ENCODE measurements around the gene ADARB2. TPM values are rescaled to one million over a fixed set of nuclear protein-coding genes. Genes with fewer than 3 reads are reported as not detected.

ADARB2 gene
- total and polyA plus RNA-seq, 7 donors = 0.05 to 0.39 (median 0.15) TPM; not detected in 2

DNA sequence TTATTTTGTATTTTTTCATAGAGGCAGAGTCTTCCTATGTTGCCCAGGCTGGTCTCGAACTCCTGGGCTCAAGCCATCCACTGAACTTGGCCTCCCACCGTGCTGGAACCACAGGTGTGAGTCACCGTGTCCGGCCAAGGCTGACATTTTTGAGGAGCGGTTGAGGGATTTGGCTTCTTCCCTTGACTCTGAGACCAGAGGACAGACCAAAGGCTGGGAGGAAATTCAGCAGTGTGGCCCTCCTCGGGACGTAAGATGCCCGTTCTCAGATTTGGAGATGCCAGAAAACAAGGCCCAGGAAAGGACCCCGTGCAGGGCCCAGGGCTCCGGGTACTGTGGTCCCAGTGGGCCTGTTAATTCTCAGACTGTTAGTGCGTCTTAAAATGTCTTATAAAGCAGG is 535.0 kb downstream of the ADARB2 start:
- Histone ChIP-seq H3K27me3 (ENCODE audit: insufficient read depth in 3 of 3, low read length in 2 of 3) (no peaks in the 10 kb centered on the region), H3K36me3 (ENCODE audit: insufficient read depth in 1 of 2, low read depth in 1 of 2) (no peaks in the 10 kb centered on the region), H3K4me1 (no peaks in the 10 kb centered on the region), H3K4me3 (no peak overlapping the region), H3K9me3 (no peaks in the 10 kb centered on the region), H3K27ac (no peak overlapping the region)
- ATAC-seq (no peak), DNase-seq (no peak)
- TF ChIP-seq, protein P1, sequence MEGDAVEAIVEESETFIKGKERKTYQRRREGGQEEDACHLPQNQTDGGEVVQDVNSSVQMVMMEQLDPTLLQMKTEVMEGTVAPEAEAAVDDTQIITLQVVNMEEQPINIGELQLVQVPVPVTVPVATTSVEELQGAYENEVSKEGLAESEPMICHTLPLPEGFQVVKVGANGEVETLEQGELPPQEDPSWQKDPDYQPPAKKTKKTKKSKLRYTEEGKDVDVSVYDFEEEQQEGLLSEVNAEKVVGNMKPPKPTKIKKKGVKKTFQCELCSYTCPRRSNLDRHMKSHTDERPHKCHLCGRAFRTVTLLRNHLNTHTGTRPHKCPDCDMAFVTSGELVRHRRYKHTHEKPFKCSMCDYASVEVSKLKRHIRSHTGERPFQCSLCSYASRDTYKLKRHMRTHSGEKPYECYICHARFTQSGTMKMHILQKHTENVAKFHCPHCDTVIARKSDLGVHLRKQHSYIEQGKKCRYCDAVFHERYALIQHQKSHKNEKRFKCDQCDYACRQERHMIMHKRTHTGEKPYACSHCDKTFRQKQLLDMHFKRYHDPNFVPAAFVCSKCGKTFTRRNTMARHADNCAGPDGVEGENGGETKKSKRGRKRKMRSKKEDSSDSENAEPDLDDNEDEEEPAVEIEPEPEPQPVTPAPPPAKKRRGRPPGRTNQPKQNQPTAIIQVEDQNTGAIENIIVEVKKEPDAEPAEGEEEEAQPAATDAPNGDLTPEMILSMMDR (IDR thresholded peaks at IDR 0.05) = no peak
- 78 to 84% (median 83%) methylated on average over 11 of the region's 11 CpGs for WGBS, 3 donors
- intact Hi-C loops (cut with DNase I) = no loop called here

DNA sequence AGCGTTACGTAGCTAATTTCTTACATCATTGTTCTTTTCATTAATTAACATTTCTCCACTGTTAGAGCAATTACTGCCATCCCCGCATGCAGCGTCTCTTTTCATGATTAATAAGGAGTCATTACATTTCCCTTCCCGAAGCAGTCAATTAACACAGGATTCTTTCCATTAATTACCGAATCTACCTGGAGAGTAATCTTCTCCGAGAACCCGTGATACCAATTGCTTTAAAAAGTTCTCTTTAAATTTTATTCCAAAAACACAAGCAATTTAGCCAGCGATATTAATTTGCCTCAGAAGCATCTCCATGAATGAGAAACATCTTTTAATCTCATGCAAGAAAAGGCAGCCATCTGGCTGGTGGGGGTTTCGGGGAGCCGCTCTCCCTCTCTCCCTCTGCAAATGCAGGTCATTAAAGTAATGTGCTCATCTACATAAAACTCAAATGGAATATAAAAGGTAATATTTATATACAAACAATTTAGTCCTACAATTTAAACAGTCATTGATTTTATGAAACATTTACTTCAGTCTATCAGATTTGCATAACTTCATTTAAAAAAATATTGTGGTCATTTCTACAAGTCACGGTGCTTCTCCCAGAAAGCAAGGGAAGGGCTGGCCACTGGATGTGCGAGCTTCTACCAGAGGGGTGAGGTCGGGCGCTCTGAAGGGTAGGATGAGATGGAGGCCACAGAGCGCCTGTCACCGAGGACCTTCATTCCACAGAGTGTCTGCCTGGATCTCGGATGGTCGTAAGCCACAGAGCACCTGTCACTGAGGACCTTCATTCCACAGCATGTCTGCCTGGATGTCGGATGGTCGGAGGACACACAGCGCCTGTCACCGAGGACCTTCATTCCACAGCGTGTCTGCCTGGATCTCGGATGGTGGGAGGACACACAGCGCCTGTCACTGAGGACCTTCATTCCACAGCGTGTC is 536.2 kb downstream of the ADARB2 start:
- WGBS, 3 donors = 78 to 81% (median 79%) methylated on average over 27 of the region's 27 CpGs
- H3K9me3 ChIP-seq = no peaks in the 10 kb centered on the region
- intact Hi-C loops (cut with DNase I) = no loop called here

GRCh38 chr10:1199897-1200721 is 537.2 kb downstream of the ADARB2 start:
- Histone ChIP-seq H3K4me1 (no peaks in the 10 kb centered on the region), H3K9me3 (no peaks in the 10 kb centered on the region)
- 83 to 88% (median 87%) methylated on average over 23 to 24 of the region's 24 CpGs for WGBS, 3 donors

More for the DNA sequence above, 536.2 kb downstream of the ADARB2 start:
- Histone ChIP-seq H3K4me3 (no peak overlapping the region), H3K27me3 (ENCODE audit: insufficient read depth in 3 of 3, low read length in 2 of 3) (no peaks in the 10 kb centered on the region), H3K4me1 (no peaks in the 10 kb centered on the region), H3K36me3 (ENCODE audit: insufficient read depth in 1 of 2, low read depth in 1 of 2) (no peaks in the 10 kb centered on the region), H3K27ac (no peak overlapping the region)
- DNase-seq (no peak), ATAC-seq (no peak)
- TF ChIP-seq, protein P1 (IDR thresholded peaks at IDR 0.05) = no peak

DNA sequence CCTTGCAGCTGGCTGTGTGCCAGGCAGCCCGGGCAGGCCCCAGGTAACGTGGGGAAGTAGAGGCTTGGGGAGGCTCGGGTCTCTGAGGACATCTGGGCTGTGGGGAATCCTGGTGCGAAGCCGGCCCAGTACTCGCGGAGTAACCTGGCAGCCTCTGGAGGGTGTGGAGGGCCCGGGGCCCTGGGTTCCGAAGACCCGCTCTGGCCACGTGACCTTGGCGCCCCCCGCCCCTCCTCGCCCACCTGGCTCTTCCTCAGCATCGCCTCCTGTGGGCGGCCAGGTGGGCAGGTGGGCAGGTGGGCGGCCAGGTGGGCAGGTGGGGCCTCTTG is 538.0 kb downstream of the ADARB2 start:
- no peak for DNase-seq
- Histone ChIP-seq H3K27ac (no peak overlapping the region), H3K36me3 (ENCODE audit: insufficient read depth in 1 of 2, low read depth in 1 of 2) (no peaks in the 10 kb centered on the region), H3K27me3 (ENCODE audit: insufficient read depth in 3 of 3, low read length in 2 of 3) (peaks cover 0 to 2% (median 0%) of the 10 kb centered on the region in 3 donors), H3K4me1 (no peaks in the 10 kb centered on the region), H3K9me3 (no peaks in the 10 kb centered on the region), H3K4me3 (no peak overlapping the region)
- no peak for ATAC-seq
- intact Hi-C loops (cut with DNase I) = no loop called here
- TF ChIP-seq, protein P1 (IDR thresholded peaks at IDR 0.05) = no peak
- 77 to 84% (median 78%) methylated on average over 17 of the region's 17 CpGs for WGBS, 3 donors

More at GRCh38 chr10:1199897-1200721, 537.2 kb downstream of the ADARB2 start:
- no peak for DNase-seq
- no peak for ATAC-seq
- Histone ChIP-seq H3K36me3 (ENCODE audit: insufficient read depth in 1 of 2, low read depth in 1 of 2) (no peaks in the 10 kb centered on the region), H3K4me3 (no peak overlapping the region), H3K27ac (no peak overlapping the region), H3K27me3 (ENCODE audit: insufficient read depth in 3 of 3, low read length in 2 of 3) (peaks cover 0 to 2% (median 0%) of the 10 kb centered on the region in 3 donors)
- TF ChIP-seq, protein P1 (IDR thresholded peaks at IDR 0.05) = no peak
- intact Hi-C loops (cut with DNase I) = no loop called here
